OCI-LY1 (cell line): ENCODE data around the gene ARHGAP32.

ENCODE experiments used
- EZH2 ChIP-seq: fragments of 200-600 bp; sonication (generic), shearing (Covaris generic); IDR thresholded peaks from 2 replicates; pipeline ENCODE4 v1.8.0; 2017; ENCODE audit warnings: borderline replicate concordance, mixed run types, mild to moderate bottlenecking, antibody characterized with exemption, low read length, moderate library complexity, mixed read lengths
- TF ChIP-seq, protein P1 (sequence below): fragments of 200-600 bp; sonication (generic), shearing (Covaris generic); IDR thresholded peaks from 2 replicates; pipeline ENCODE4 v1.5.1; 2017; ENCODE audit warnings: mild to moderate bottlenecking, antibody characterized with exemption, low read length, moderate library complexity, mixed read lengths

GRCh38 chr11:128919216-128919615 is 272.9 kb downstream of the ARHGAP32 start:
- TF ChIP-seq, protein P1, sequence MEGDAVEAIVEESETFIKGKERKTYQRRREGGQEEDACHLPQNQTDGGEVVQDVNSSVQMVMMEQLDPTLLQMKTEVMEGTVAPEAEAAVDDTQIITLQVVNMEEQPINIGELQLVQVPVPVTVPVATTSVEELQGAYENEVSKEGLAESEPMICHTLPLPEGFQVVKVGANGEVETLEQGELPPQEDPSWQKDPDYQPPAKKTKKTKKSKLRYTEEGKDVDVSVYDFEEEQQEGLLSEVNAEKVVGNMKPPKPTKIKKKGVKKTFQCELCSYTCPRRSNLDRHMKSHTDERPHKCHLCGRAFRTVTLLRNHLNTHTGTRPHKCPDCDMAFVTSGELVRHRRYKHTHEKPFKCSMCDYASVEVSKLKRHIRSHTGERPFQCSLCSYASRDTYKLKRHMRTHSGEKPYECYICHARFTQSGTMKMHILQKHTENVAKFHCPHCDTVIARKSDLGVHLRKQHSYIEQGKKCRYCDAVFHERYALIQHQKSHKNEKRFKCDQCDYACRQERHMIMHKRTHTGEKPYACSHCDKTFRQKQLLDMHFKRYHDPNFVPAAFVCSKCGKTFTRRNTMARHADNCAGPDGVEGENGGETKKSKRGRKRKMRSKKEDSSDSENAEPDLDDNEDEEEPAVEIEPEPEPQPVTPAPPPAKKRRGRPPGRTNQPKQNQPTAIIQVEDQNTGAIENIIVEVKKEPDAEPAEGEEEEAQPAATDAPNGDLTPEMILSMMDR = no peak
- no peak for TF ChIP-seq EZH2
